GM19240 (cell line): ENCODE data around the gene ZMYM1.
A peak's percentile ranks its signal among the peaks of the same experiment; 100 is the strongest.
"Not testable (repeated sequence)": the region's sequence is repeated elsewhere in the genome, so short reads cannot be mapped to it uniquely, and the experiment has no call there.

Experiments
- DNase-seq: peaks from one replicate; pipeline ENCODE4 v3.0.0; 2011; ENCODE audit warnings: low spot score; ENCODE audit not compliant: insufficient read length

Gene ZMYM1

GRCh38 chr1:35073265-35073811 lies 5.8 kb upstream of the ZMYM1 start:
- DNase-seq, result no peak

GRCh38 chr1:35076426-35076825 lies 2.8 kb upstream of the ZMYM1 start:
- not testable (repeated sequence) for DNase-seq

- no peak for DNase-seq
These were observed 1.1 kb downstream of the ZMYM1 start for GRCh38 chr1:35080171-35080854.

GRCh38 chr1:35085421-35085820 lies 6.2 kb downstream of the ZMYM1 start:
- DNase-seq, result no peak

- no peak for DNase-seq
These were observed 18.0 kb downstream of the ZMYM1 start for GRCh38 chr1:35097224-35097623.

GRCh38 chr1:35111106-35111505 lies 31.9 kb downstream of the ZMYM1 start:
- DNase-seq, result no peak

GRCh38 chr1:35112668-35113067 lies 33.5 kb downstream of the ZMYM1 start:
- no peak for DNase-seq

GRCh38 chr1:35115459-35116383 lies 36.5 kb downstream of the ZMYM1 start:
- DNase-seq, result no peak

GRCh38 chr1:35120458-35121133 lies 41.4 kb downstream of the ZMYM1 start:
- peak; percentile 7 for DNase-seq

- DNase-seq, result no peak
These were observed 43.1 kb downstream of the ZMYM1 start for GRCh38 chr1:35122311-35122710.

GRCh38 chr1:35126546-35126945 lies 47.4 kb downstream of the ZMYM1 start:
- DNase-seq, result no peak

- DNase-seq, result no peak
These were observed 49.9 kb downstream of the ZMYM1 start for GRCh38 chr1:35129080-35129479.

GRCh38 chr1:35136780-35137179 lies 57.6 kb downstream of the ZMYM1 start:
- no peak for DNase-seq

GRCh38 chr1:35137590-35137989 lies 58.4 kb downstream of the ZMYM1 start:
- DNase-seq, result not testable (repeated sequence)

- not testable (repeated sequence) for DNase-seq
These were observed 63.1 kb downstream of the ZMYM1 start for GRCh38 chr1:35142294-35142693.

GRCh38 chr1:35142728-35143127 lies 63.5 kb downstream of the ZMYM1 start:
- not testable (repeated sequence) for DNase-seq

- no peak for DNase-seq
These were observed 64.7 kb downstream of the ZMYM1 start for GRCh38 chr1:35143737-35144508.

GRCh38 chr1:35145892-35146549 lies 66.8 kb downstream of the ZMYM1 start:
- DNase-seq, result not testable (repeated sequence)

- no peak for DNase-seq
These were observed 72.0 kb downstream of the ZMYM1 start for GRCh38 chr1:35151220-35151619.

GRCh38 chr1:35164893-35165292 lies 85.7 kb downstream of the ZMYM1 start:
- DNase-seq, result no peak
